ES-I3 (cell line): ENCODE results near the gene TFAP2C.
A peak's percentile ranks its signal among the peaks of the same experiment; 100 is the strongest.

ENCODE experiments used
- H3K36me3 ChIP-seq: 2 replicates; pipeline ENCODE4 v1.6.1; 2013; ENCODE audit warnings: mild to moderate bottlenecking, low read length, control low read depth, moderate library complexity; ENCODE audit not compliant: insufficient read depth
- H3K4me1 ChIP-seq: 2 replicates; pipeline ENCODE4 v1.6.1; 2013; ENCODE audit warnings: mild to moderate bottlenecking, control low read depth, low read length; ENCODE audit not compliant: insufficient read depth
- H3K9ac ChIP-seq: 2 replicates; pipeline ENCODE4 v1.6.1; 2013; ENCODE audit warnings: low read depth, mild to moderate bottlenecking, low read length, moderate library complexity
- H3K9me3 ChIP-seq: 2 replicates; pipeline ENCODE4 v1.6.1; 2013; ENCODE audit warnings: mild to moderate bottlenecking, low read length, moderate library complexity; ENCODE audit not compliant: control insufficient read depth, insufficient read depth

TFAP2C gene

GRCh38 chr20:56628873-56629463 lies at the start of gene TFAP2C:
TFAP2C (plus strand) TSS chr20:56629306; CDS start chr20:56629545, 239 bp downstream.
- Histone ChIP-seq H3K9ac (peak within 1 kb of the TSS; percentile 99), H3K36me3 (peaks cover 12% of the 10 kb centered on the region), H3K9me3 (no peaks in the 10 kb centered on the region), H3K4me1 (peaks cover 9% of the 10 kb centered on the region)

- no peaks in the 10 kb centered on the region for H3K9me3 ChIP-seq
- H3K9ac ChIP-seq: no peak overlapping the region
- no peaks in the 10 kb centered on the region for H3K36me3 ChIP-seq
- H3K4me1 ChIP-seq: peaks cover 17% of the 10 kb centered on the region; the same call in 1 of the 2 replicates
These were observed 48.9 kb upstream of the TFAP2C start for GRCh38 chr20:56580226-56580625.

- no peak overlapping the region for H3K9ac ChIP-seq
- no peaks in the 10 kb centered on the region for H3K36me3 ChIP-seq
These were observed 47.4 kb upstream of the TFAP2C start for GRCh38 chr20:56581701-56582100.

GRCh38 chr20:56582542-56582941 lies 46.6 kb upstream of the TFAP2C start:
- no peaks in the 10 kb centered on the region for H3K36me3 ChIP-seq
- peaks cover 17% of the 10 kb centered on the region; the same call in 1 of the 2 replicates for H3K4me1 ChIP-seq
- H3K9me3 ChIP-seq: no peaks in the 10 kb centered on the region
- H3K9ac ChIP-seq: no peak overlapping the region

More at GRCh38 chr20:56581701-56582100, 47.4 kb upstream of the TFAP2C start:
- Histone ChIP-seq H3K4me1 (peaks cover 17% of the 10 kb centered on the region; the same call in 1 of the 2 replicates), H3K9me3 (no peaks in the 10 kb centered on the region)

- H3K9ac ChIP-seq: no peak overlapping the region
- no peaks in the 10 kb centered on the region for H3K36me3 ChIP-seq
- H3K4me1 ChIP-seq: peaks cover 8% of the 10 kb centered on the region; the same call in 1 of the 2 replicates
- H3K9me3 ChIP-seq: no peaks in the 10 kb centered on the region
These were observed 44.2 kb upstream of the TFAP2C start for GRCh38 chr20:56584916-56585315.

- Histone ChIP-seq H3K4me1 (peaks cover 16% of the 10 kb centered on the region), H3K9me3 (no peaks in the 10 kb centered on the region), H3K9ac (no peak overlapping the region), H3K36me3 (no peaks in the 10 kb centered on the region)
These were observed 41.6 kb upstream of the TFAP2C start for GRCh38 chr20:56587307-56588041.

GRCh38 chr20:56588996-56589395 lies 40.1 kb upstream of the TFAP2C start:
- Histone ChIP-seq H3K36me3 (no peaks in the 10 kb centered on the region), H3K9me3 (no peaks in the 10 kb centered on the region), H3K4me1 (peaks cover 18% of the 10 kb centered on the region), H3K9ac (no peak overlapping the region)

GRCh38 chr20:56589633-56590032 lies 39.5 kb upstream of the TFAP2C start:
- no peaks in the 10 kb centered on the region for H3K9me3 ChIP-seq
- no peaks in the 10 kb centered on the region for H3K36me3 ChIP-seq
- no peak overlapping the region for H3K9ac ChIP-seq
- peaks cover 14% of the 10 kb centered on the region for H3K4me1 ChIP-seq

- H3K36me3 ChIP-seq: no peaks in the 10 kb centered on the region
- peaks cover 9% of the 10 kb centered on the region; the same call in 1 of the 2 replicates for H3K4me1 ChIP-seq
- H3K9me3 ChIP-seq: no peaks in the 10 kb centered on the region
- no peak overlapping the region for H3K9ac ChIP-seq
These were observed 38.2 kb upstream of the TFAP2C start for GRCh38 chr20:56590888-56591287.

GRCh38 chr20:56592211-56592610 lies 36.9 kb upstream of the TFAP2C start:
- Histone ChIP-seq H3K9ac (no peak overlapping the region), H3K36me3 (no peaks in the 10 kb centered on the region), H3K9me3 (no peaks in the 10 kb centered on the region), H3K4me1 (peaks cover 13% of the 10 kb centered on the region)

- peaks cover 13% of the 10 kb centered on the region for H3K4me1 ChIP-seq
- H3K36me3 ChIP-seq: no peaks in the 10 kb centered on the region
- H3K9me3 ChIP-seq: no peaks in the 10 kb centered on the region
- no peak overlapping the region for H3K9ac ChIP-seq
These were observed 36.3 kb upstream of the TFAP2C start for GRCh38 chr20:56592817-56593216.

- Histone ChIP-seq H3K4me1 (peaks cover 13% of the 10 kb centered on the region), H3K9ac (no peak overlapping the region), H3K36me3 (no peaks in the 10 kb centered on the region), H3K9me3 (no peaks in the 10 kb centered on the region)
These were observed 33.2 kb upstream of the TFAP2C start for GRCh38 chr20:56595746-56596475.

GRCh38 chr20:56601166-56601565 lies 27.9 kb upstream of the TFAP2C start:
- H3K4me1 ChIP-seq: peaks cover 4% of the 10 kb centered on the region; the same call in 1 of the 2 replicates
- no peaks in the 10 kb centered on the region for H3K36me3 ChIP-seq
- H3K9ac ChIP-seq: no peak overlapping the region
- no peaks in the 10 kb centered on the region for H3K9me3 ChIP-seq

GRCh38 chr20:56604673-56605072 lies 24.4 kb upstream of the TFAP2C start:
- H3K36me3 ChIP-seq: no peaks in the 10 kb centered on the region
- peaks cover 14% of the 10 kb centered on the region; the same call in 1 of the 2 replicates for H3K4me1 ChIP-seq
- no peaks in the 10 kb centered on the region for H3K9me3 ChIP-seq
- H3K9ac ChIP-seq: no peak overlapping the region
